ENCODE results near the gene EXOC7.

Gene EXOC7

GRCh38 chr17:76103274-76104139 is at the start of gene EXOC7:
TSS of gene EXOC7 (minus strand) at chr17:76103787. CDS start at chr17:76103692, 95 bp downstream.
- peak; percentile 96 for DNase-seq

- no peak for DNase-seq
Measured at GRCh38 chr17:76153202-76153601, 49.6 kb upstream of the EXOC7 start.

- DNase-seq = no peak
Measured at GRCh38 chr17:76152591-76152990, 49.0 kb upstream of the EXOC7 start.

GRCh38 chr17:76151896-76152454 is 48.4 kb upstream of the EXOC7 start:
- no peak for DNase-seq

- DNase-seq = no peak
Measured at GRCh38 chr17:76150712-76151622, 47.4 kb upstream of the EXOC7 start.

- DNase-seq = no peak
Measured at GRCh38 chr17:76149214-76149613, 45.6 kb upstream of the EXOC7 start.

GRCh38 chr17:76148015-76148326 is 44.4 kb upstream of the EXOC7 start:
- DNase-seq = no peak

- no peak for DNase-seq
Measured at GRCh38 chr17:76147211-76148014, 43.8 kb upstream of the EXOC7 start.

GRCh38 chr17:76146053-76146851 is 42.7 kb upstream of the EXOC7 start:
- DNase-seq = peak; percentile 21

- peak; percentile 46 for DNase-seq
Measured at GRCh38 chr17:76145231-76146052, 41.9 kb upstream of the EXOC7 start.

GRCh38 chr17:76142585-76143041 is 39.0 kb upstream of the EXOC7 start:
- no peak for DNase-seq

GRCh38 chr17:76142039-76142584 is 38.5 kb upstream of the EXOC7 start:
- no peak for DNase-seq

- peak; percentile 94 for DNase-seq
Measured at GRCh38 chr17:76141212-76142038, 37.8 kb upstream of the EXOC7 start, which contains the start of gene FOXJ1. TSS of gene FOXJ1 (minus strand) at chr17:76141245. CDS start at chr17:76140395, 850 bp downstream.

- no peak for DNase-seq
Measured at GRCh38 chr17:76140661-76141211, 37.1 kb upstream of the EXOC7 start.

GRCh38 chr17:76139801-76140660 is 36.4 kb upstream of the EXOC7 start:
- DNase-seq = no peak

- DNase-seq = no peak
Measured at GRCh38 chr17:76138896-76139752, 35.5 kb upstream of the EXOC7 start.

All from activated CD4-positive, alpha-beta T cell treated with anti-CD3 and anti-CD28 coated beads, Interleukin-10, Interleukin-2, amounts not matched to agents 100 ng/mL and 50 ng/mL, durations not matched to agents 16 hours and 8 hours (primary cell).